ENCODE results near the gene MUC2. TPM values are rescaled to one million over a fixed set of nuclear protein-coding genes. Genes with fewer than 3 reads are reported as not detected.

MUC2 gene
- total and polyA plus RNA-seq, 2 of the 13 experiments (the other 11 are each of a cell fraction or from before 2014, with no cell fraction given): not detected

GRCh38 chr11:1092919-1093318 is 18.2 kb downstream of the MUC2 start:
- Histone ChIP-seq H3K27ac (ENCODE audit: extremely low read length, insufficient read depth, low read length) (no peak overlapping the region), H3K36me3 (replicated peaks in 1 of 2; ENCODE audit: control insufficient read depth in 1 of 2, insufficient read depth in 2 of 2, low read length in 2 of 2) (no peaks in the 10 kb centered on the region), H3K9me3 (ENCODE audit: low read length) (peaks cover 10% of the 10 kb centered on the region; the same call in 1 of the 2 replicates), H3K4me1 (ENCODE audit: insufficient read depth, low read length) (no peaks in the 10 kb centered on the region), H3K79me2 (ENCODE audit: insufficient read depth, low read length) (no peaks in the 10 kb centered on the region), H3K4me3 (replicated peaks in 1 of 3; ENCODE audit: insufficient read depth in 1 of 3, low read depth in 2 of 3, low read length in 3 of 3) (no peak overlapping the region), H4K20me1 (ENCODE audit: insufficient read depth, low read length) (no peaks in the 10 kb centered on the region), H3K27me3 (ENCODE audit: control insufficient read depth in 1 of 2, insufficient read depth in 2 of 2, low read length in 2 of 2) (peaks cover 0 to 13% of the 10 kb centered on the region in 2 experiments; a peak in 3 of 5 replicates), H2AFZ (ENCODE audit: low read length) (no peak overlapping the region), H3K4me2 (ENCODE audit: low read depth, low read length) (no peak overlapping the region), H3K9ac (ENCODE audit: insufficient read depth, low read depth, low read length) (no peak overlapping the region)
- intact Hi-C loops (cut with micrococcal nuclease; ENCODE audit: unreplicated experiment) (no loop called here), in situ Hi-C loops (cut with HindIII; ENCODE audit: extremely low pct_ligation_motif_present, low pct_unique_long_range_greater_than_20kb) (no loop called here)
- TF ChIP-seq HDAC1 (CRISPR knock-in tag; IDR thresholded peaks at IDR 0.05) (no peak), ATF3 (CRISPR knock-in tag; IDR thresholded peaks at IDR 0.05) (no peak), SNAI1 (CRISPR knock-in tag; IDR thresholded peaks at IDR 0.05; ENCODE audit: borderline replicate concordance) (no peak), ZNF337 (CRISPR knock-in tag; IDR thresholded peaks at IDR 0.05; ENCODE audit: borderline replicate concordance, low read depth) (no peak), AKAP8 (CRISPR knock-in tag; IDR thresholded peaks at IDR 0.05) (no peak), STAT6 (CRISPR knock-in tag; IDR thresholded peaks at IDR 0.05; ENCODE audit: borderline replicate concordance) (no peak)
- ChIA-PET POLR2A (no interaction called here), CTCF (ENCODE audit: low intra/inter-chr PET ratio, low total read pairs) (no interaction called here)
- no TSS peak for BruUV-seq (replicated peaks)
- ATAC-seq (no peak), FAIRE-seq (no peak), DNase-seq (ENCODE audit: low spot score) (no peak)
- 16% methylated on average over 5 of the region's 7 CpGs for WGBS (ENCODE audit: low lambda C conversion rate)

Data from HepG2 (cell line).